Astrocyte (in vitro differentiated cells and primary cell): ENCODE results near the gene DENND5B. TPM values are rescaled to one million over a fixed set of nuclear protein-coding genes. Genes with fewer than 3 reads are reported as not detected.

ENCODE experiments used
- DNase-seq: peaks from one replicate; pipeline ENCODE4 v3.0.0-alpha.2; 2010; ENCODE audit warnings: low read depth
- FAIRE-seq: peaks from 2 replicates; lab custom pipeline; 2011; peaks lifted over from hg19 to GRCh38; lab: Jason Lieb, UNC
- H2AFZ ChIP-seq: 2 replicates; pipeline ENCODE4 v1.6.0; 2012; ENCODE audit warnings: low read depth, low read length, inconsistent platforms
- H3K27ac ChIP-seq: 2 replicates; pipeline ENCODE4 v1.5.1; 2011; ENCODE audit warnings: low read depth, low read length, inconsistent platforms
- H3K27me3 ChIP-seq: 2 replicates; pipeline ENCODE4 v1.6.0; 2011; ENCODE audit warnings: low read length, inconsistent platforms; ENCODE audit not compliant: insufficient read depth
- H3K36me3 ChIP-seq: 2 replicates; pipeline ENCODE4 v1.5.1; 2011; ENCODE audit warnings: low read length, inconsistent platforms; ENCODE audit not compliant: insufficient read depth
- H3K4me1 ChIP-seq: 2 replicates; pipeline ENCODE4 v1.5.1; 2011; ENCODE audit warnings: low read length, inconsistent platforms; ENCODE audit not compliant: insufficient read depth
- H3K4me2 ChIP-seq: 2 replicates; pipeline ENCODE4 v1.6.0; 2012; ENCODE audit warnings: low read length, inconsistent platforms
- H3K4me3 ChIP-seq: 2 replicates; pipeline ENCODE4 v1.5.1; 2011; ENCODE audit warnings: low read depth, mild to moderate bottlenecking, low read length, inconsistent platforms; ENCODE audit not compliant: insufficient read depth
- H3K79me2 ChIP-seq: 2 replicates; pipeline ENCODE4 v1.6.0; 2012; ENCODE audit warnings: mild to moderate bottlenecking, low read length, inconsistent platforms; ENCODE audit not compliant: insufficient read depth
- H3K9ac ChIP-seq: 2 replicates; pipeline ENCODE4 v1.6.0; 2012; ENCODE audit warnings: mild to moderate bottlenecking, low read length, inconsistent platforms
- H3K9me3 ChIP-seq: 2 replicates; pipeline ENCODE4 v1.5.1; 2012; ENCODE audit warnings: low read depth, mild to moderate bottlenecking, low read length, inconsistent platforms; ENCODE audit not compliant: insufficient read depth
- H4K20me1 ChIP-seq: 2 replicates; pipeline ENCODE4 v1.6.0; 2012; ENCODE audit warnings: low read length, inconsistent platforms; ENCODE audit not compliant: insufficient read depth
- H3K27ac Mint-ChIP-seq: one replicate; pipeline ENCODE4 v1.8.0; 2021; ENCODE audit warnings: mild to moderate bottlenecking, mixed read lengths; ENCODE audit not compliant: unreplicated experiment
- H3K27me3 Mint-ChIP-seq: one replicate; pipeline ENCODE4 v1.8.0; 2021; ENCODE audit warnings: low read depth, mixed read lengths; ENCODE audit not compliant: unreplicated experiment
- H3K36me3 Mint-ChIP-seq: one replicate; pipeline ENCODE4 v1.8.0; 2021; ENCODE audit warnings: low read depth, mixed read lengths; ENCODE audit not compliant: unreplicated experiment
- H3K4me1 Mint-ChIP-seq: one replicate; pipeline ENCODE4 v1.8.0; 2021; ENCODE audit warnings: low read depth, mixed read lengths; ENCODE audit not compliant: unreplicated experiment
- H3K4me3 Mint-ChIP-seq: one replicate; pipeline ENCODE4 v1.8.0; 2021; ENCODE audit warnings: mild to moderate bottlenecking, moderate library complexity, mixed read lengths; ENCODE audit not compliant: unreplicated experiment
- H3K9me3 Mint-ChIP-seq: one replicate; pipeline ENCODE4 v1.8.0; 2021; ENCODE audit warnings: mild to moderate bottlenecking, mixed read lengths; ENCODE audit not compliant: unreplicated experiment
- CTCF ChIP-seq: IDR thresholded peaks from 2 replicates; pipeline ENCODE4 v1.5.1; 2011; ENCODE audit warnings: low read depth, mild to moderate bottlenecking, inconsistent platforms, low read length, moderate library complexity; ENCODE audit not compliant: insufficient read depth
- EZH2 ChIP-seq: IDR thresholded peaks from 2 replicates; pipeline ENCODE4 v1.6.1; 2012; ENCODE audit warnings: mild to moderate bottlenecking, low read length, inconsistent platforms; ENCODE audit not compliant: insufficient read depth
- total RNA-seq: library from RNA; stranded (reverse); gene quantifications from 2 replicates; pipeline ENCODE4 v1.2.1, GENCODE V29; 2021

The DENND5B gene
- total RNA-seq, 1 donor from 2014 or later = 22.7 TPM

GRCh38 chr12:31594681-31595080 is 3.7 kb upstream of the DENND5B start:
- Histone ChIP-seq H3K79me2 (no peaks in the 10 kb centered on the region), H3K4me3 (no peak overlapping the region), H3K9ac (no peak overlapping the region), H3K27me3 (no peaks in the 10 kb centered on the region), H4K20me1 (no peaks in the 10 kb centered on the region), H3K27ac (no peak overlapping the region), H3K4me2 (no peak overlapping the region), H2AFZ (no peak overlapping the region), H3K36me3 (no peaks in the 10 kb centered on the region), H3K9me3 (no peaks in the 10 kb centered on the region), H3K4me1 (peaks cover 7% of the 10 kb centered on the region)
- Mint-ChIP-seq H3K4me1 (peaks cover 4% of the 10 kb centered on the region), H3K36me3 (no peaks in the 10 kb centered on the region), H3K27me3 (no peaks in the 10 kb centered on the region), H3K27ac (no peak overlapping the region), H3K9me3 (peaks cover 1% of the 10 kb centered on the region), H3K4me3 (no peak overlapping the region)
- FAIRE-seq (peak; percentile 17), DNase-seq (peak; percentile 81)
- TF ChIP-seq CTCF (no peak), EZH2 (no peak)

- H3K27ac Mint-ChIP-seq = peak overlapping the region; percentile 92
- no peak for TF ChIP-seq CTCF
- no peak for TF ChIP-seq EZH2
- H3K36me3 Mint-ChIP-seq = no peaks in the 10 kb centered on the region
- Histone ChIP-seq H3K27ac (peak overlapping the region; percentile 56), H3K4me2 (peak overlapping the region; percentile 97), H2AFZ (peak overlapping the region; percentile 89), H4K20me1 (peaks cover 6% of the 10 kb centered on the region), H3K27me3 (no peaks in the 10 kb centered on the region), H3K9me3 (no peaks in the 10 kb centered on the region), H3K4me3 (peak overlapping the region; percentile 67), H3K4me1 (peaks cover 16% of the 10 kb centered on the region), H3K36me3 (no peaks in the 10 kb centered on the region), H3K9ac (peak overlapping the region; percentile 97), H3K79me2 (peaks cover 31% of the 10 kb centered on the region)
- H3K27me3 Mint-ChIP-seq = no peaks in the 10 kb centered on the region
- FAIRE-seq (no peak), DNase-seq (no peak)
- H3K9me3 Mint-ChIP-seq = peaks cover 4% of the 10 kb centered on the region
- peaks cover 4% of the 10 kb centered on the region for H3K4me1 Mint-ChIP-seq
- H3K4me3 Mint-ChIP-seq = peak overlapping the region; percentile 94
Measured at GRCh38 chr12:31591380-31591901, 505 bp upstream of the DENND5B start.

- H3K9me3 Mint-ChIP-seq = peaks cover 4% of the 10 kb centered on the region
- TF ChIP-seq EZH2 = no peak
- TF ChIP-seq CTCF = no peak
- Histone ChIP-seq H4K20me1 (peaks cover 6% of the 10 kb centered on the region), H3K79me2 (peaks cover 40% of the 10 kb centered on the region), H3K9me3 (no peaks in the 10 kb centered on the region), H3K27ac (peak overlapping the region; percentile 87), H3K4me2 (peak overlapping the region; percentile 97), H3K4me3 (peak overlapping the region; percentile 88), H3K4me1 (peaks cover 25% of the 10 kb centered on the region), H3K36me3 (no peaks in the 10 kb centered on the region), H3K27me3 (no peaks in the 10 kb centered on the region), H3K9ac (peak overlapping the region; percentile 97), H2AFZ (peak overlapping the region; percentile 93)
- H3K4me3 Mint-ChIP-seq = peak overlapping the region; percentile 99
- H3K4me1 Mint-ChIP-seq = peaks cover 11% of the 10 kb centered on the region
- H3K36me3 Mint-ChIP-seq = no peaks in the 10 kb centered on the region
- DNase-seq (peak; percentile 49), FAIRE-seq (no peak)
- H3K27me3 Mint-ChIP-seq = no peaks in the 10 kb centered on the region
- H3K27ac Mint-ChIP-seq = peak overlapping the region; percentile 94
Measured at GRCh38 chr12:31589904-31590641, 863 bp downstream of the DENND5B start.
